ENCODE data around the gene PODN. TPM values are rescaled to one million over a fixed set of nuclear protein-coding genes. Genes with fewer than 3 reads are reported as not detected.
A peak's percentile ranks its signal among the peaks of the same experiment; 100 is the strongest.

PODN gene, protein sequence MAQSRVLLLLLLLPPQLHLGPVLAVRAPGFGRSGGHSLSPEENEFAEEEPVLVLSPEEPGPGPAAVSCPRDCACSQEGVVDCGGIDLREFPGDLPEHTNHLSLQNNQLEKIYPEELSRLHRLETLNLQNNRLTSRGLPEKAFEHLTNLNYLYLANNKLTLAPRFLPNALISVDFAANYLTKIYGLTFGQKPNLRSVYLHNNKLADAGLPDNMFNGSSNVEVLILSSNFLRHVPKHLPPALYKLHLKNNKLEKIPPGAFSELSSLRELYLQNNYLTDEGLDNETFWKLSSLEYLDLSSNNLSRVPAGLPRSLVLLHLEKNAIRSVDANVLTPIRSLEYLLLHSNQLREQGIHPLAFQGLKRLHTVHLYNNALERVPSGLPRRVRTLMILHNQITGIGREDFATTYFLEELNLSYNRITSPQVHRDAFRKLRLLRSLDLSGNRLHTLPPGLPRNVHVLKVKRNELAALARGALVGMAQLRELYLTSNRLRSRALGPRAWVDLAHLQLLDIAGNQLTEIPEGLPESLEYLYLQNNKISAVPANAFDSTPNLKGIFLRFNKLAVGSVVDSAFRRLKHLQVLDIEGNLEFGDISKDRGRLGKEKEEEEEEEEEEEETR
- total RNA-seq (2012; rRNA removed), result 0.54 and 0.56 TPM in 2 replicates
- polyA plus RNA-seq (2012; rRNA removed), result 5.4 and 6.2 TPM in 2 replicates
- 4.1 and 10.2 TPM in 2 replicates for polyA plus RNA-seq (2012; cell fraction: cytosol; rRNA removed)
- polyA plus RNA-seq (2012; cell fraction: nucleus; rRNA removed; ENCODE audit: low replicate concordance), result 28.0 and 31.3 TPM in 2 replicates
- percentile 81 among the genes with signal in this experiment for Bru-seq, nascent RNA
- BruChase-seq, experiment 1, labeled RNA remaining after a 6-hour chase, result percentile 81 among the genes with signal in this experiment
- percentile 89 among the genes with signal in this experiment for BruChase-seq, experiment 2, labeled RNA remaining after a 2-hour chase
- long read RNA-seq, transcript PODN-201 (11 exons, 3,010 nt), result major isoform, 33 of 131 reads
- long read RNA-seq, partial matches to known transcripts, result 47 of 131 reads
- long read RNA-seq, other reads (novel, unspliced or antisense), result 50 of 131 reads

DNA sequence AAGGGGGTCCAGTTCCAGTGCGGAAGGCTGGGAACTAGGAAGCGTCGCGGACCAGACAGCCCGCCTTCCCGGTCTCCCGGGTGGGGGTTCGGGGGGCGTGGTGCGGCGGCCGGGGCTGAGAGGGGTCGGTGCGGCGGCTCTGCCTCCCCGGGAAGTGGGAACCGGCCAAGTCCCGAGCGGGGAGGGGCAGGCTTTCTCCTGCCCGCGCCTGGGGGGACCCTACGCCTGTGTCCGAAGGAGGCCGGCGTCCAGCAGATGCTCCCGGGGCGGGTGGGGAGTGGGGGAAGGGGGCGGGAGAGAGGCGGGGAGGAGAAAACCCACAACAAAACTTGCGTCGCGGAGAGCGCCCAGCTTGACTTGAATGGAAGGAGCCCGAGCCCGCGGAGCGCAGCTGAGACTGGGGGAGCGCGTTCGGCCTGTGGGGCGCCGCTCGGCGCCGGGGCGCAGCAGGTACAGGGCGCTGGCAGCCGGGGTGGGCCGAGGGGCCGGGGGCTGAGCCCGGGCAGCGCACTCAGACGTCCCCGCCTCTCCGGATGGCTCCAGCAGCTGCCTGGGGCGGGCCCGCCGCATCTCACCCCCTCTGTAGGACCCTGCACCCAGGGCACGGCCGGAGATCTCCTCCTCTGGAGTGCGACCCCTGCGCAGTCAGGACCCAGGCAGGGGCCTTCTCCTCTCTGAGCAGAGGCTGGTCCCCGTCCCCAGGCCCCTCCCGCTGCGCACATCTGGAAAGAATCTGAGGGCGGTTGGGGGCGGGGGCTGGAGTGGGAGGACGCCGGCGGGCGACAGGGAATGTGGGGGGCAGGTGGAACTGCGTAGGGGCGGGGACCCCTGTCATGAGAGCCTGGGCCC, at the start of gene PODN:
Gene PODN, plus strand, starts transcription at position 355 of the 849 bp plus-strand sequence. CDS start 7,643 bp downstream, outside the sequence.
- DNase-seq, result no peak
- Histone ChIP-seq H2BK120ac (ENCODE audit: low read depth, low read length) (peak within 1 kb of the TSS; percentile 69), H3K4me2 (ENCODE audit: low read depth, low read length) (peak within 1 kb of the TSS; percentile 92), H2BK5ac (ENCODE audit: low read depth, low read length, poor library complexity, severe bottlenecking) (peak within 1 kb of the TSS; percentile 29), H4K91ac (ENCODE audit: insufficient read depth, low read depth, low read length) (peak within 1 kb of the TSS; percentile 83), H3K9me3 (ENCODE audit: control insufficient read depth, insufficient read depth, low read length) (no peaks in the 10 kb centered on the region), H4K8ac (ENCODE audit: low read depth in 2 of 2, low read length in 2 of 2) (peak within 1 kb of the TSS; percentile 64 to 83; a peak in 2 of 4 replicates), H3K9me1 (ENCODE audit: insufficient read depth, low read length) (peaks cover 3% of the 10 kb centered on the region; the same call in 1 of the 2 replicates), H3K18ac (ENCODE audit: low read depth, low read length) (peak within 1 kb of the TSS; percentile 84), H4K5ac (ENCODE audit: low read depth, low read length) (peak within 1 kb of the TSS; percentile 78), H2BK15ac (ENCODE audit: low read depth, low read length) (peak within 1 kb of the TSS; percentile 34; the same call in 1 of the 3 replicates), H3K27ac (ENCODE audit: insufficient read depth, low read length) (peak within 1 kb of the TSS; percentile 9; the same call in 1 of the 2 replicates), H3K9ac (ENCODE audit: low read depth, low read length) (peak within 1 kb of the TSS; percentile 70), H3K4me1 (ENCODE audit: control insufficient read depth, insufficient read depth, low read length) (peaks cover 13% of the 10 kb centered on the region), H2BK20ac (ENCODE audit: low read depth, low read length) (peak within 1 kb of the TSS; percentile 57), H2AFZ (replicated peaks; ENCODE audit: low read length, poor library complexity) (peak within 1 kb of the TSS; percentile 92), H3K36me3 (ENCODE audit: control insufficient read depth, insufficient read depth, low read length) (no peaks in the 10 kb centered on the region), H2AK9ac (replicated peaks; ENCODE audit: low read depth, low read length, poor library complexity) (peak within 1 kb of the TSS; percentile 77), H4K20me1 (ENCODE audit: insufficient read depth, low read length) (no peaks in the 10 kb centered on the region), H3K27me3 (ENCODE audit: control insufficient read depth, insufficient read depth, low read length) (peaks cover 2% of the 10 kb centered on the region; the same call in 1 of the 2 replicates), H3K79me1 (ENCODE audit: low read depth in 1 of 2, low read length in 2 of 2) (peaks cover 0 to 6% of the 10 kb centered on the region in 2 experiments; a peak in 1 of 4 replicates), H3K14ac (replicated peaks; ENCODE audit: low read depth, low read length) (peak within 1 kb of the TSS; percentile 74), H2AK5ac (ENCODE audit: low read depth, low read length) (peak within 1 kb of the TSS; percentile 95), H3K4me3 (ENCODE audit: insufficient read depth, low read depth, low read length) (peak within 1 kb of the TSS; percentile 92), H3K56ac (ENCODE audit: extremely low read depth, insufficient read depth, low read length) (no peak within 1 kb of the TSS), H3K23ac (ENCODE audit: low read depth, low read length) (peak within 1 kb of the TSS; percentile 77), H3K4ac (ENCODE audit: low read depth, low read length) (peak within 1 kb of the TSS; percentile 89)
- intact Hi-C loops (cut with micrococcal nuclease) (loop anchor here (5.0 kb wide), 2 partner anchors 120 to 135 kb away; partner anchors contain the start of gene CPT2), in situ Hi-C loops (cut with MboI; ENCODE audit: low sequenced_read_pairs) (no loop called here), dilution Hi-C loops (cut with HindIII; ENCODE audit: low sequenced_read_pairs, unreplicated experiment) (no loop called here)
- peak; percentile 57 for ATAC-seq (ENCODE audit: low read depth)
- BruUV-seq (replicated peaks), result no TSS peak
- ChIA-PET POLR2A (ENCODE audit: unreplicated experiment) (no interaction called here), CTCF (no interaction called here)
- TF ChIP-seq CHD1 (IDR thresholded peaks at IDR 0.05; ENCODE audit: low read depth, low read length), result no peak
- no peak for TF ChIP-seq RFX5 (IDR thresholded peaks at IDR 0.05; ENCODE audit: low read depth, low read length)
- TF ChIP-seq FOS (IDR thresholded peaks at IDR 0.05; ENCODE audit: low read depth, low read length), result no peak
- TF ChIP-seq RCOR1 (IDR thresholded peaks at IDR 0.05; ENCODE audit: insufficient replicate concordance, low read length), result no peak
- TF ChIP-seq MAFK (IDR thresholded peaks at IDR 0.05; ENCODE audit: low read depth, low read length), result no peak
- TF ChIP-seq RAD21 (IDR thresholded peaks at IDR 0.05; ENCODE audit: low read length), result no peak
- TF ChIP-seq, protein P1, sequence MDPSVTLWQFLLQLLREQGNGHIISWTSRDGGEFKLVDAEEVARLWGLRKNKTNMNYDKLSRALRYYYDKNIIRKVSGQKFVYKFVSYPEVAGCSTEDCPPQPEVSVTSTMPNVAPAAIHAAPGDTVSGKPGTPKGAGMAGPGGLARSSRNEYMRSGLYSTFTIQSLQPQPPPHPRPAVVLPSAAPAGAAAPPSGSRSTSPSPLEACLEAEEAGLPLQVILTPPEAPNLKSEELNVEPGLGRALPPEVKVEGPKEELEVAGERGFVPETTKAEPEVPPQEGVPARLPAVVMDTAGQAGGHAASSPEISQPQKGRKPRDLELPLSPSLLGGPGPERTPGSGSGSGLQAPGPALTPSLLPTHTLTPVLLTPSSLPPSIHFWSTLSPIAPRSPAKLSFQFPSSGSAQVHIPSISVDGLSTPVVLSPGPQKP (IDR thresholded peaks at IDR 0.05; ENCODE audit: borderline replicate concordance, low read depth, low read length), result no peak
- no peak for TF ChIP-seq MXI1 (IDR thresholded peaks at IDR 0.05; ENCODE audit: borderline replicate concordance, low read depth, low read length)
- no peak for TF ChIP-seq NFE2L2 (IDR thresholded peaks at IDR 0.05; ENCODE audit: low read depth, low read length)
- TF ChIP-seq CEBPB (IDR thresholded peaks at IDR 0.05; ENCODE audit: low read depth, low read length), result no peak
- WGBS, 2 experiments (ENCODE audit: extremely low coverage in 2 of 2, insufficient read length in 1 of 2), result 4% methylated on average over 24 of the region's 73 CpGs; no CpG with 5 or more reads in 1 of the 2 experiments
